ENCODE results near the gene MSI2. TPM values are rescaled to one million over a fixed set of nuclear protein-coding genes. Genes with fewer than 3 reads are reported as not detected.

The MSI2 gene
- total and polyA plus RNA-seq, 2 donors (not counting 1 experiment from before 2014, with no cell fraction given), result 16.1 to 196 TPM

DNA sequence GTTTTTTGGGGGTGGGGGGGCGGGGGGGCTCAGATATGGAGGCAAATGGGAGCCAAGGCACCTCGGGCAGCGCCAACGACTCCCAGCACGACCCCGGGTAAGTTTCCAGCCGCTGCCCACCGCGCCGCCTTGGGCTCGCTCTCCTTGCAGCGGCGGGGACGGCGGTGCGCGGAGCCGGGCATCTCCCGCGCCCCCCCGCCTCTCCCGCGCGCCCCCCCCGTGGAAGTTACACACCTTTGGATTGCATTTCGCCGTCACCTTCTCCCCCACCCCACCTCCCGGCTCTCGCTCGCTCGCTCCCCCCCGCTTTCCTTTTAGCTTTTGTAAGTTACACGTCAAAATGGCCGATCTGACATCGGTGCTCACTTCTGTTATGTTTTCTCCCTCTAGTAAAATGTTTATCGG lies 387 bp downstream of the MSI2 start:
- peak overlapping the region; percentile 92 for H3K4me2 ChIP-seq (replicated peaks; ENCODE audit: low read depth, low read length, poor library complexity, severe bottlenecking)
- H3K4me3 ChIP-seq (ENCODE audit: control extremely low read depth in 1 of 5, extremely low read depth in 1 of 5, insufficient read depth in 1 of 5, low read depth in 2 of 5, low read length in 4 of 5), result peak overlapping the region; percentile 54 to 97 (median 76)
- Mint-ChIP-seq H3K9me3 (ENCODE audit: insufficient read depth) (no peaks in the 10 kb centered on the region), H3K4me3 (peak overlapping the region; percentile 92), H3K27ac (peak overlapping the region; percentile 80), H3K4me1 (peaks cover 45% of the 10 kb centered on the region), H3K27me3 (no peaks in the 10 kb centered on the region)
- H3K27me3 ChIP-seq (replicated peaks in 1 of 4; ENCODE audit: control extremely low read depth in 1 of 4, control insufficient read depth in 3 of 4, insufficient read depth in 4 of 4, low read length in 3 of 4), result no peaks in the 10 kb centered on the region
- ChIA-PET POLR2A (interaction anchor here (0.6 to 1.4 kb wide), 11 partner anchors 28 to 737 kb away, joined by 3 to 9 read pairs (median 3); partner anchors contain the start of genes AKAP1 and MRPS23), CTCF (interaction anchor here (1.1 to 2.5 kb wide), 4 partner anchors 13 to 490 kb away, joined by 3 to 27 read pairs (median 6); no protein-coding TSS in a partner anchor)
- peak overlapping the region; percentile 53 to 59 for H3K27ac ChIP-seq (ENCODE audit: low read length in 2 of 2)
- peak overlapping the region; percentile 70 for H2AFZ ChIP-seq (ENCODE audit: insufficient read depth, low read depth, low read length, poor library complexity, severe bottlenecking)
- H3K9ac ChIP-seq (ENCODE audit: low read length), result peak overlapping the region; percentile 78
- peaks cover 28% of the 10 kb centered on the region for H3K79me2 ChIP-seq (ENCODE audit: control insufficient read depth, insufficient read depth, low read length)
- WGBS (ENCODE audit: insufficient coverage), result 0% methylated on average over 14 of the region's 36 CpGs
- DNase-seq, result peak; percentile 68
- H3K36me3 ChIP-seq (replicated peaks in 1 of 2; ENCODE audit: control extremely low read depth in 1 of 2, control insufficient read depth in 1 of 2, extremely low read depth in 1 of 2, insufficient read depth in 2 of 2, low read length in 1 of 2), result peaks cover 0 to 2% of the 10 kb centered on the region in 2 experiments
- H3K4me1 ChIP-seq (ENCODE audit: control insufficient read depth in 2 of 2, insufficient read depth in 2 of 2, low read length in 2 of 2), result peaks cover 41 to 46% of the 10 kb centered on the region in 2 donors
- peak; percentile 15 for ATAC-seq (ENCODE audit: low read depth)
- H3K9me3 ChIP-seq (ENCODE audit: control extremely low read depth in 1 of 3, control insufficient read depth in 2 of 3, insufficient read depth in 1 of 3, low read length in 2 of 3), result no peaks in the 10 kb centered on the region
- intact Hi-C loops (cut with micrococcal nuclease), result loop anchor here (2.0 to 10.0 kb wide), 9 partner anchors 101 to 1848 kb away; partner anchors contain the start of genes C17orf67, DGKE, SRSF1 and TRIM37
- H4K20me1 ChIP-seq (ENCODE audit: control insufficient read depth, insufficient read depth, low read length, poor library complexity, severe bottlenecking), result no peaks in the 10 kb centered on the region
- TF ChIP-seq EZH2 (IDR thresholded peaks at IDR 0.05; ENCODE audit: borderline replicate concordance, insufficient read depth, low read depth, low read length, poor library complexity, severe bottlenecking), result no peak
- TF ChIP-seq, protein P1, sequence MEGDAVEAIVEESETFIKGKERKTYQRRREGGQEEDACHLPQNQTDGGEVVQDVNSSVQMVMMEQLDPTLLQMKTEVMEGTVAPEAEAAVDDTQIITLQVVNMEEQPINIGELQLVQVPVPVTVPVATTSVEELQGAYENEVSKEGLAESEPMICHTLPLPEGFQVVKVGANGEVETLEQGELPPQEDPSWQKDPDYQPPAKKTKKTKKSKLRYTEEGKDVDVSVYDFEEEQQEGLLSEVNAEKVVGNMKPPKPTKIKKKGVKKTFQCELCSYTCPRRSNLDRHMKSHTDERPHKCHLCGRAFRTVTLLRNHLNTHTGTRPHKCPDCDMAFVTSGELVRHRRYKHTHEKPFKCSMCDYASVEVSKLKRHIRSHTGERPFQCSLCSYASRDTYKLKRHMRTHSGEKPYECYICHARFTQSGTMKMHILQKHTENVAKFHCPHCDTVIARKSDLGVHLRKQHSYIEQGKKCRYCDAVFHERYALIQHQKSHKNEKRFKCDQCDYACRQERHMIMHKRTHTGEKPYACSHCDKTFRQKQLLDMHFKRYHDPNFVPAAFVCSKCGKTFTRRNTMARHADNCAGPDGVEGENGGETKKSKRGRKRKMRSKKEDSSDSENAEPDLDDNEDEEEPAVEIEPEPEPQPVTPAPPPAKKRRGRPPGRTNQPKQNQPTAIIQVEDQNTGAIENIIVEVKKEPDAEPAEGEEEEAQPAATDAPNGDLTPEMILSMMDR (IDR thresholded peaks at IDR 0.05), result no peak

All from B cell (primary cell).